LHCN-M2 (cell line): ENCODE results near the gene F12. TPM values are rescaled to one million over a fixed set of nuclear protein-coding genes. Genes with fewer than 3 reads are reported as not detected.
"Not testable (repeated sequence)": the region's sequence is repeated elsewhere in the genome, so short reads cannot be mapped to it uniquely, and the experiment has no call there.

Source experiments
- DNase-seq: peaks from one replicate; pipeline ENCODE4 v3.0.0-alpha.2; 2012; ENCODE audit warnings: low read depth
- total RNA-seq: library from RNA; depleted of rRNA; stranded (reverse); fragments of >200 nt; gene quantifications from 2 replicates; pipeline ENCODE4 v1.2.3, GENCODE V29; 2014

The F12 gene
- total RNA-seq, 1 experiment from 2014 or later = 3.6 TPM

- no peak for DNase-seq
Measured at GRCh38 chr5:177432839-177433657, 23.7 kb upstream of the F12 start.

GRCh38 chr5:177432143-177432838, 22.9 kb upstream of the F12 start:
- DNase-seq = no peak

- no peak for DNase-seq
Measured at GRCh38 chr5:177431317-177432142, 22.2 kb upstream of the F12 start.

- DNase-seq = no peak
Measured at GRCh38 chr5:177430972-177431316, 21.6 kb upstream of the F12 start.

GRCh38 chr5:177430140-177430951, 21.0 kb upstream of the F12 start:
- no peak for DNase-seq

- no peak for DNase-seq
Measured at GRCh38 chr5:177429248-177430040, 20.1 kb upstream of the F12 start.

GRCh38 chr5:177428574-177429217, 19.3 kb upstream of the F12 start:
- DNase-seq = no peak

GRCh38 chr5:177427919-177428573, 18.7 kb upstream of the F12 start:
- DNase-seq = no peak

GRCh38 chr5:177427211-177427822, 18.0 kb upstream of the F12 start:
- DNase-seq = no peak

GRCh38 chr5:177426566-177427210, 17.3 kb upstream of the F12 start, which contains the start of gene GRK6:
TSS of gene GRK6 (plus strand) at chr5:177426676. CDS start at chr5:177426846, 170 bp downstream.
- DNase-seq = peak; percentile 35

- peak; percentile 100 for DNase-seq
Measured at GRCh38 chr5:177425801-177426565, 16.6 kb upstream of the F12 start.

GRCh38 chr5:177425196-177425800, 15.9 kb upstream of the F12 start:
- DNase-seq = no peak

GRCh38 chr5:177423671-177424070, 14.3 kb upstream of the F12 start:
- no peak for DNase-seq

- DNase-seq = peak; percentile 35
Measured at GRCh38 chr5:177421062-177421798, 11.9 kb upstream of the F12 start.

GRCh38 chr5:177420472-177420871, 11.1 kb upstream of the F12 start:
- DNase-seq = not testable (repeated sequence)

GRCh38 chr5:177419046-177419445, 9.7 kb upstream of the F12 start:
- peak; percentile 70 for DNase-seq
